ENCODE results near the gene MPV17.
A peak's percentile ranks its signal among the peaks of the same experiment; 100 is the strongest.

The MPV17 gene

GRCh38 chr2:27322766-27323595 lies at the start of gene MPV17:
Gene MPV17 (minus strand): TSS chr2:27323097. CDS start chr2:27322517, 580 bp downstream.
- ATAC-seq (ENCODE audit: low read depth) (peak; percentile 79), DNase-seq (ENCODE audit: low spot score) (peak; percentile 93)
- Histone ChIP-seq H3K27ac (ENCODE audit: poor library complexity, severe bottlenecking) (peak within 1 kb of the TSS; percentile 85), H3K4me1 (ENCODE audit: insufficient read depth, poor library complexity, severe bottlenecking) (peaks cover 13% of the 10 kb centered on the region), H3K36me3 (ENCODE audit: low read depth) (peaks cover 5% of the 10 kb centered on the region), H3K4me3 (ENCODE audit: severe bottlenecking) (peak within 1 kb of the TSS; percentile 70), H3K9me3 (ENCODE audit: severe bottlenecking) (no peaks in the 10 kb centered on the region), H3K27me3 (ENCODE audit: insufficient read depth, poor library complexity, severe bottlenecking) (no peaks in the 10 kb centered on the region)
- no peak for TF ChIP-seq CTCF (IDR thresholded peaks at IDR 0.05; ENCODE audit: poor library complexity, severe bottlenecking)

- Histone ChIP-seq H3K36me3 (ENCODE audit: low read depth) (peaks cover 72% of the 10 kb centered on the region), H3K9me3 (ENCODE audit: severe bottlenecking) (no peaks in the 10 kb centered on the region), H3K27ac (ENCODE audit: poor library complexity, severe bottlenecking) (peak overlapping the region; percentile 54), H3K4me1 (ENCODE audit: insufficient read depth, poor library complexity, severe bottlenecking) (peaks cover 5% of the 10 kb centered on the region), H3K4me3 (ENCODE audit: severe bottlenecking) (peak overlapping the region; percentile 95), H3K27me3 (ENCODE audit: insufficient read depth, poor library complexity, severe bottlenecking) (no peaks in the 10 kb centered on the region)
- no peak for DNase-seq (ENCODE audit: low spot score)
- TF ChIP-seq CTCF (IDR thresholded peaks at IDR 0.05; ENCODE audit: poor library complexity, severe bottlenecking): no peak
- peak; percentile 32 for ATAC-seq (ENCODE audit: low read depth)
These were observed 48.1 kb upstream of the MPV17 start for GRCh38 chr2:27370816-27371620.

GRCh38 chr2:27370026-27370815 lies 47.3 kb upstream of the MPV17 start, which contains the start of the genes EIF2B4 and SNX17:
Gene EIF2B4 (minus strand): TSS chr2:27370338. CDS start chr2:27370314, 24 bp downstream.
Gene SNX17 (plus strand): TSS chr2:27370616. CDS start chr2:27370744, 128 bp downstream.
- Histone ChIP-seq H3K9me3 (ENCODE audit: severe bottlenecking) (no peaks in the 10 kb centered on the region), H3K4me1 (ENCODE audit: insufficient read depth, poor library complexity, severe bottlenecking) (peaks cover 5% of the 10 kb centered on the region), H3K4me3 (ENCODE audit: severe bottlenecking) (peak within 1 kb of the TSS; percentile 95), H3K27ac (ENCODE audit: poor library complexity, severe bottlenecking) (peak within 1 kb of the TSS; percentile 54), H3K36me3 (ENCODE audit: low read depth) (peaks cover 71% of the 10 kb centered on the region), H3K27me3 (ENCODE audit: insufficient read depth, poor library complexity, severe bottlenecking) (no peaks in the 10 kb centered on the region)
- peak; percentile 93 for TF ChIP-seq CTCF (IDR thresholded peaks at IDR 0.05; ENCODE audit: poor library complexity, severe bottlenecking)
- ATAC-seq (ENCODE audit: low read depth) (peak; percentile 89), DNase-seq (ENCODE audit: low spot score) (peak; percentile 98)

- peaks cover 70% of the 10 kb centered on the region for H3K36me3 ChIP-seq (ENCODE audit: low read depth)
- no peaks in the 10 kb centered on the region for H3K27me3 ChIP-seq (ENCODE audit: insufficient read depth, poor library complexity, severe bottlenecking)
- peak overlapping the region; percentile 25 for H3K27ac ChIP-seq (ENCODE audit: poor library complexity, severe bottlenecking)
- ATAC-seq (ENCODE audit: low read depth): peak; percentile 39
- DNase-seq (ENCODE audit: low spot score): no peak
- peak overlapping the region; percentile 95 for H3K4me3 ChIP-seq (ENCODE audit: severe bottlenecking)
- peaks cover 5% of the 10 kb centered on the region for H3K4me1 ChIP-seq (ENCODE audit: insufficient read depth, poor library complexity, severe bottlenecking)
- TF ChIP-seq CTCF (IDR thresholded peaks at IDR 0.05; ENCODE audit: poor library complexity, severe bottlenecking): no peak
- no peaks in the 10 kb centered on the region for H3K9me3 ChIP-seq (ENCODE audit: severe bottlenecking)
These were observed 46.7 kb upstream of the MPV17 start for GRCh38 chr2:27369471-27370025.
